22Rv1 (cell line): Measurements from ENCODE around the gene GOLGA6C.

Experiments
- CTCF ChIP-seq: fragments of 450-650 bp; IDR thresholded peaks from 2 replicates; pipeline ENCODE4 v1.5.1; 2017; ENCODE audit warnings: mild to moderate bottlenecking
- ZFX ChIP-seq: fragments of 450-650 bp; IDR thresholded peaks from 2 replicates; pipeline ENCODE4 v1.6.1; 2017; ENCODE audit warnings: antibody characterized with exemption, borderline replicate concordance

GRCh38 chr15:75237316-75237982 is 20.7 kb upstream of the GOLGA6C start:
- TF ChIP-seq CTCF (no peak), ZFX (no peak)
